ENCODE data around the gene MANSC4.

The MANSC4 gene

DNA sequence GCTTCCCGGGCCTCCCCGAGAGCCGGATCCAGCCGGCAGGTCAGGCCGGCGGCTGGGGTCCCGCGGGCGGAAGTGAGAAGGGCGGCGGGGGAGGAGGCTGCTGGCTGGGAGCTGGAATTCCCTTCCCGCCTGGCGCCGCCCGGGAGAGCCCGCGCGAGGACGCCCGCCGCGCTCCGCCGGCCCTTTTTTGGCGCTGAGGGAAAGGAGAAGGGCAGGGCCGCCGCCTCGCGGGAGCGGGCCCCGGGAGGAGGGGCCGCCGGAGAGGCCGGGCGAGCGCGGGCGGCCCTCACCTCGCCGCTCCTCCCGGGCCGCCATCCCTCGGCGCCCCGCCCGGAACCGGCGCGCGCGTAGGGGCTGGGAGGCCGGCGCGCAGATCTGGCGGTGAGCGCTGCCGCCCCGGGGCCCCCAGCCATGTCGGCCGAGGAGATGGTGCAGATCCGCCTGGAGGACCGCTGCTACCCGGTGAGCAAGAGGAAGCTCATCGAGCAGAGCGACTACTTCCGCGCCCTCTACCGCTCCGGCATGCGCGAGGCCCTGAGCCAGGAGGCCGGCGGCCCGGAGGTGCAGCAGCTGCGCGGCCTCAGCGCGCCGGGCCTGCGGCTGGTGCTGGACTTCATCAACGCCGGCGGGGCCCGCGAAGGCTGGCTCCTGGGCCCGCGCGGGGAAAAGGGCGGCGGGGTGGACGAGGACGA lies at the start of gene MANSC4, which contains the start of gene KLHL42:
Gene MANSC4 (minus strand): TSS at position 317 of the 692 bp plus-strand sequence. CDS start 8,960 bp downstream, outside the sequence.
Gene KLHL42 (plus strand): TSS at position 314 of the 692 bp plus-strand sequence. CDS start 98 bp downstream, at position 412.
- DNase-seq (ENCODE audit: low spot score) = peak; percentile 87

DNA sequence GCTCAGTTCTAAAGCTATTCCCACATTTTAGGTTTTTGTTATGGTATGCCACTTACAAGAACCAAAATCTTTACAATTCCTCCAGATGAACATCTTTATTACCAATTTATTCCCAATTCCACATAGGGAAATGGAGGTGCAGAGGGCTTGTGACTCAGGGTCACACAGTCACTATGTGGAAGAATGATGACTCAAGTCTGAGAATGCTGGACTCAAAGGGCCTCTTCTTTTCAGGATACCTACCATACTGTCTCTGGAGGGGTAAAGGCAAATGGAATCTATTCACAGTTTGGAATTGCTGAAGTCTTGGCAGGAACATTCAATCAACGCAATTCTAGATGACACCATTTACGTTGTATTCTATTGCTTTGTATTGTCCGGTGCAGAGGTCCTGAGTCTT lies 48.2 kb upstream of the MANSC4 start:
- DNase-seq (ENCODE audit: low spot score) = peak; percentile 24

GRCh38 chr12:27826076-27826475 lies 46.0 kb upstream of the MANSC4 start:
- no peak for DNase-seq (ENCODE audit: low spot score)

- DNase-seq (ENCODE audit: low spot score) = no peak
These were observed 44.2 kb upstream of the MANSC4 start for GRCh38 chr12:27824126-27824842.

DNA sequence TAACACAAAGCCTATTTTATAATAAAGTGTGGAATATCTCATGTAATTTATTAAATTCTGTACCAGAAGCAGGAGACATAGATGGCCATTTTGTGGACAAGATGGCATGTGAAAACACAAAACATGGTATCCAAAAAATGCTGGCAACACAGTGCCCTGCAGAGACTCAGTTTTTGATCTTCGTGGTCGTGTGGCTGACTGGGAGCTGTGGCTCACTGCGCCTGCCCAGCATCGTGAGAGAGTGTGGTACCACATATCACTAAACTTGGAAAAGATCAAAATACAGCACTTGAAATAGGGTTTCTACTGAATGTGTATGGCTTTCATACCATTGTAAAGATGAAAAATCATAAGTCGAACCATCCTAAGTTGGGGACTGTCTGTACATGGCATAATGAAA lies 43.0 kb upstream of the MANSC4 start:
- no peak for DNase-seq (ENCODE audit: low spot score)

DNA sequence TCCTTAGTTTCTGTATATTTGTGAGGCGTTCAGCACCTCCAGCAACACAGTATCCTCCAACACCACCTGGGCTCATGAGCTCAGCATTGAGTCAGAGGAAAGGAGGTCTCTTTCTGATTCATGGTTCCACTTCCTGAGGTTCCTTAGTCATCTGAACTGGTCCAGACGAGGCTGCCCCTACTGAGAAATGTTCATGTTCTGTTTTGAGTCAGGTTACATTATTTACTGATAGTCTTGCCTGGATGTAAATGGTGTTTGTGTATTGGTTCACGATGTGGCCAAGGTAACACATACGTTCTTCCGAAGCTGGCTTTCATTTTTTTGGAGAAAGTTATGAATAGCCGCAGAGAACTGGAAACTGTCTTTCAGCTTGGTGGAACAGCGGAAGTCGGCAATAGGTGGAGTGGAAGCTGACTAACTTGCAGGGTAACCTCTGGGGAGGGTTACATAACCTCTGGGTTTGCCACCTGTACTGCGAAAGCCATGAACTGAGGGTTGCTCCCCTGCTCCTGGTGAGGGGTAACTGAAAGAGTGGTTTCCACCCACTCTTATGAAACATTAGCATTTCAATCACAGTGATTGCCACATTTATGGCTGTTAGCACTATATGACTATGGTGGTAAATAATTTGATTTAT lies 42.2 kb upstream of the MANSC4 start:
- DNase-seq (ENCODE audit: low spot score) = peak; percentile 55

- peak; percentile 70 for DNase-seq (ENCODE audit: low spot score)
These were observed 41.4 kb upstream of the MANSC4 start for GRCh38 chr12:27821259-27821973.

GRCh38 chr12:27820564-27820963 lies 40.5 kb upstream of the MANSC4 start:
- DNase-seq (ENCODE audit: low spot score) = no peak

DNA sequence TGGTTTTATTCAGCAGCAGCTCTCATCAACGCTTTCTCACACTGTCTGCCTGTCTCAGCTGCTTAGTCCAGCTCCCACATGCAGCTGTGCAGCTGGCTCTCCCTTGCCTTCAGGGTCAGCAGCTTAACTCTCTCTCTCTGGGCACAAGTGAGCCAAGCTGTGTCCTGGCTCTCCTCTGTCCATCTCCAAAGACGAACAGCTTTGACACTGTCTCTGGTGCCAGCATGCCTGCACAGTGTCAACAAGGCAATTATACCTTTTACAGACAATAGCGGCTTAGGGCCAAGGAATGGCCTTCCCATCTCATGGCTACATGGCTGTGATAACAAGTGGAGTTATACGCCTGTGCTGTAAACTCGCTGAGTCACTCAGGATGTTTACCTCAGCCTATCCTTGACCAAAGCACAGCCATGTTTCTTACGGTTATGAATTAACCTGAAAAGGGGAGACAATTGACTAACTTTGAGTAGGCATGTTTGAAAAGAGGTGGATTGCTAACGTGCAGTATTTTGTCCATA lies 38.4 kb upstream of the MANSC4 start:
- no peak for DNase-seq (ENCODE audit: low spot score)

GRCh38 chr12:27817766-27818165 lies 37.7 kb upstream of the MANSC4 start:
- DNase-seq (ENCODE audit: low spot score) = no peak

- DNase-seq (ENCODE audit: low spot score) = peak; percentile 12
These were observed 35.0 kb upstream of the MANSC4 start for GRCh38 chr12:27814851-27815591.

DNA sequence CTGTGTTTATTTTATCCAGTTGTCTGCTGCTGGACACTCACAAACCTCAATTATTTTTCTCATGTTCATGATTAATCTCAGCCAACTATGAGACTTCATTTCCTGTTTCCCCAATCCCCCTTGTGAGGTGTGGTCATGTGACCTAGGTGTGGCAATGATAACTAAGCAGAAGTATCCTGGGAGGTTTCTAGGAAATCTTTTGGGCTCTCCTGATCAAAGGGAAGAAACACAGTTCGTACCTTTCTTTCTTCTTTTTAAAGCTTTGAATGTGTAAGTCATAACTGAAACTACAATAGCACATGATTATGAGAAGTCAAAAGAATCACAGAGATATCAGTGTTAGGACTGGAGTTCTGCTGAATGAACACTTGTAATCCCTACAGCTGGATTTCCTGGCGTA lies 34.4 kb upstream of the MANSC4 start:
- no peak for DNase-seq (ENCODE audit: low spot score)

DNA sequence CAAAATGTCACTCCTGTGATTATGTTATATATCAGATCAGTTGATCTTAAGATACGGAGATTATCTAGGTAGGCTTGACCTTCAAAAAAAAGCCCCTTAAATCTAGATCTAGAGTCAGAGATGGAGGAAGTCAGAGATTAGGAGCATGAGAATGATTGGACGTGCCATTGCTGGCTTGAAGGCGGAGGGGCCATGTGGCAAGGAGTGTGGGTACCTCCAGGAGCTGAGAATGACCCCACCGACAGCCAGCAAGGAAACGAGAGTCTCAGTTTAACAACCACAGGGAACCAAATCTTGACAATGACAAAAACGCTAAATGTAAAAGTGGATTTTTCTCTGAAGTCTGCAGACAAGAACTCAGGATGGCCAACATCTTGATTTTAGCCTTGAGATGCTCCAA lies 32.5 kb upstream of the MANSC4 start:
- DNase-seq (ENCODE audit: low spot score) = no peak

GRCh38 chr12:27810756-27811155 lies 30.7 kb upstream of the MANSC4 start:
- DNase-seq (ENCODE audit: low spot score) = no peak

GRCh38 chr12:27808841-27809240 lies 28.8 kb upstream of the MANSC4 start:
- no peak for DNase-seq (ENCODE audit: low spot score)

DNA sequence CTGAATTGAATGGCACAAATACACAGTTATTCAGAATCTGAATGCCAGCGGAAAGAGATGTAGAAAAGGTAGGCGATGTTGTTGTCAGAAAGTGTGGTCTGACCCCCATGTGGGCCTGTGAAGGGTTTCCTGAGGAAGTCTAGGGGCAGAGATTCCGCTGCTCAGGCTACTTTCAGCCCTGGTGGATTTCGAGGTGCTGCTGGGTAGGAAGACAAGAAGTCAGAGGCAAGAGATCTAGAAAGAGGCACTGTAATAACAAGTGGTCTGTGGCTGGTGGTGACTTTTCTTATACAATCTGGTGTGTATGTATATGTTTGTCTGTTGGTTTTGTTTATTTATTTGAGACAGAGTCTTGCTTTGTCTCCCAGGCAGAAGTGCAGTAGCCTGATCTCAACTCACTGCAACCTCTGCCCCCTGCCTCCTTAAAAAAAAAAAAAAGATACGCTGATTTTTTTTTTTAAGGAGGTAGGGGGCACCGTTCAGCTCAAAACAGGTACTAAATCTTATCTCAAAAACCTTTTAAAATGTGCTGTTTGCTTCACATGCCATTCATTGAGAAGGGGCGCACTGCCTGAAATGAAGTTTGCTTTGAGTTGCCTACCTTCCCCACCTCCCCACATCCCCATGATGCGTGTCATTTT lies 27.1 kb upstream of the MANSC4 start:
- DNase-seq (ENCODE audit: low spot score) = no peak

- no peak for DNase-seq (ENCODE audit: low spot score)
These were observed 26.2 kb upstream of the MANSC4 start for GRCh38 chr12:27806259-27806658.

GRCh38 chr12:27805238-27805637 lies 25.2 kb upstream of the MANSC4 start:
- DNase-seq (ENCODE audit: low spot score) = no peak

GRCh38 chr12:27802936-27803335 lies 22.9 kb upstream of the MANSC4 start:
- DNase-seq (ENCODE audit: low spot score) = no peak

DNA sequence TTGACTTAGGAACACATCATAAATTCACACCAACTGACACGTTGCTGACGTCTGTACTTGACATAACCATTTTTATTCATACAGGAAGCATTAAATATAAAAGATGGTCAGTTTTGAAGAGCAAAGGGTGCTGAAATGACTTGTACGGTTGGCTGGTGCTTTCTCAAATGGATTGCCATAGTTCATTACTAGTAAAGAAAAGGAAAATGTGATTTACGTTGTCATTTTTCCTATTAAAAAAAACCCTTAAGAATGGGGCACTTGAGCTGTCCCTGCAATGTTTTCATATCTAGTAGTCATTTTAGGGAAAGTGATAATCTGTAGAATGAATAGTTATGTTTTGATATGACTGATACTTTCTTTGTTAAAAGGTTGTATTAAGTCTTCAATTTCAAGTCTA lies 22.5 kb upstream of the MANSC4 start:
- no peak for DNase-seq (ENCODE audit: low spot score)

- no peak for DNase-seq (ENCODE audit: low spot score)
These were observed 21.6 kb upstream of the MANSC4 start for GRCh38 chr12:27801630-27802029.

All from AG08396 (cell line).